Stimulated activated CD4-positive, alpha-beta T cell treated with anti-CD3 and anti-CD28 coated beads, Interleukin-15, amount 100 ng/mL, for 48 hours (primary cell): ENCODE measurements around the gene SLA2.
"Not testable (repeated sequence)": the region's sequence is repeated elsewhere in the genome, so short reads cannot be mapped to it uniquely, and the experiment has no call there.

Experiments
- DNase-seq, 2 donors: peaks; one replicate each; pipeline ENCODE4 v3.0.0-alpha.2; 2020; ENCODE audit warnings: low read depth in 2 of 2

SLA2 gene

GRCh38 chr20:36645998-36646397, at the start of gene SLA2:
Gene SLA2, minus strand, starts transcription at chr20:36646196. Its CDS starts 4,861 bp downstream, at chr20:36641335.
- DNase-seq = peak; percentile 32 to 47

DNA sequence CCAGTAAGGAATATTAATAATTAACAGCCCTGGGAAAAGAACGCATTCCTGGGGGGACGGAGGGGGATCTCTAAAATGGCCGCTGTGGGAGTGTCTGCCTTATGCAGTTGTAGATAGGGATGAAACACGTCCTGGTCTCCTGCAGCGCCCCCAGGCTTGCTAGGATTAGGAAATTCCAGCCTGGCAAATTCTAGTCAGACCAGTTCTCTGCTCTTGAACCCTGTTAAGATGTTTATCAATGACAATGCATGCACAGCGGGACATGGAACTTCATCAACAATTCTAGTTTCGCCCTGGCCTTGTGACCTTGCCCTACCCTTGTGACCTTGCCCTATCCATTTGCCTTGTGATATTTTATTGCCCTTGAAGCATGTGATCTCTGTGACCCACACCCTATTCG, 49.5 kb upstream of the SLA2 start:
- not testable (repeated sequence) for DNase-seq

DNA sequence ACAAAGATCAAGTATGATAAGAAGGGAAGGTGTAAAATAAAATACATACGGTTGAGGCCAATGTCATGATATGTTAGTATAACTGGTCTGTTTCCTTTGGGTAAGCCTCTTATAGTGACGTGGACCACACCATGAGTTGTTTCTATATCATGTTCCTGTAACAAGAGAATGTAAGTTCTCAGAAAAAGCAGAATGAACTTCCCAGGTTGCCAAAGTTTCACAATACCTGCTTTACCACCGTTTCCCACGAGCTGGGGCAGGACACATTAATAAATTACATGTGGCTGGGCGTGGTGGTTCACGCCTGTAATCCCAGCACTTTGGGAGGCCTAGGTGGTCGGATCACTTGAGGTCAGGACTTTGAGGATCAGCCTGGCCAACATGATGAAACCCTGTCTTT, 42.6 kb upstream of the SLA2 start:
- no peak for DNase-seq

DNA sequence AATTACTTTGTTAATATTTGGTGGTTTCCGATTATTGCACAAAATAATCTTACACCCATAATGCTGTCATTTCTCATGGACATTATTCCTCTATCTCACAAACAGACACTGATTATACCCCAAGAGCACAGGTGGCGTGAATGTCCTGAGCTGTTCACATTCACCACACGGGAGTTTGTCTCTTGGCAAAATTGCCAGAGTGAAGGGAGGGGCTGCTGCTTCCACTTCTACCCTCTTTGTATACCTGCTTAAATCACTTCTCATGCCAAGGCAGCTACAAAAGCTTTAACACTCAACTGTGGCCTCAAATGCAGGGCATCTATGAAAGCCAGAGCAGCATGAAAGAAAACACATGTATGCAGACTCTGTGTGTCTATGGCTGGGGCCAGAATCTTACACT, 41.9 kb upstream of the SLA2 start:
- DNase-seq = no peak

DNA sequence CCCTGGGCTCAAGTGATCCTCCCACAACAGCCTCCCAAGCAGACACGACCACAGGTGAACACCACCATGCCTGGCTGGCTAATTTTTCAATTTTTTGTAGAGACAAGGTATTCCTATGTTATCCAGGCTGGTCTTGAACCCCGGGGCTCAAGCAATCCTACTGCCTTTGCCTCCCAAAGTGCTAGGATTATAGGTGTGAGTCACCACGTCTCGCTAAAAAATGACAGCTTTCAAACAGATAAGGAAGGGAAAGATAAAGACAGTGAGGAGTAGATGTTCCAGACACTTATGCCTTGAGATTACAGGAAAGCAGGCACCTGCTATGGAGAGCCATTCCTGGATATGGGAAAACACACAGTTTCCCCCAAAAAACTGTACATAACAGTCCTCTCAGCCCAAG, 40.9 kb upstream of the SLA2 start:
- DNase-seq = no peak

DNA sequence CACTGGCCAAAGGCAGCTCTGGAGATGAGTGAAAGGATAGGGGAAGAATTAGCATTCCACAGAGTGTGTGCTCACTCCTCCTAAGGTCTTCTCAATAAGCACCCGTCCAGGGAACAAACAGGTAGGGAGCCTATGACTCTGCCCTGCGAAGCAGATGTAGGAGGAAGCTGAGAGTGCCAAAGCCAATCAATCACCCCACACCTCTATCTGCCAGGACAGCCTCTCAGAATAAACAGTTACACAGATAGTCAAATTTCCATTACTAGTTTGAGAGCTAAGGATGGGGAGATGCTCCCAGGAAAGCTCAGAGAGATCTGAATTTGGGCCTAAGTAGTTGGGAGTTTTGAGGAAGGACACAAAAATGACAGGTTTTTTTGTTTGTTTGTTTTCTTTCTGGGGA, 40.5 kb upstream of the SLA2 start:
- no peak for DNase-seq

DNA sequence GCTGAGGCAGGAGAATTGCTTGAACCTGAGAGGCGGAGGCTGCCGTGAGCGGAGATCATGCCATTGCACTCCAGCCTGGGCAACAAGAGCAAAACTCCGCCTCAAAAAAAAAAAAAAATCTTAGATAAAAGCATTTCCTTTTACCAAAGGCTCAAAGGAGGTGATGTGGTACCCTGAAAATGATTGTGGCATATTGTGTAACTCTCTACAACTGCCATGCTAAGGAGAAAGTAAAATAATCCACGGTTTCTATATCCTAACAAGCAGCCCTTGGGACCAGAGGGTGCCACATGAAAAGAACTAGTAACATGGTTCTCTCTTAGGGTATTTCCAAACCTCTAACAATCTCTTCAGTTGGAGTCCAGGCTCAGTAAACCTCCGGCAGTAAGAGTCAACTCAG, 38.8 kb upstream of the SLA2 start:
- DNase-seq = no peak

DNA sequence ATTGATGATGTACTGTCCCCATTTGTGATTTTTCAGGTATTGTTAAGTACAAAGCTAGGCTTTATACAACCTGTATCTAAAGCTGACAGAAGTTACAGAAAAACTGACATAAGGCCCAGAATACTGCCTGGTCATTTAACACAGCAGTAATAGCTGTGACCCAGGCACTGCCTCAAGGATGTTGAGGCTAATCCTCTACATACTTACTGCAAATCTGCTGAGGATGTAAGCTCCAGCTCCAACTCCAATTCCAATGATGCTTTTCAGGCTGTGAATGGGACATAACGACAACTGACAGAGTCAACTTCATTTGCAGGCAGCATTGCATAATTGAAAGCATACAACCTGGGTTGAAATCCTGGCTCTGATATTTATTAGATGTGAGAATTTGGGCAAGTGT, 36.3 kb upstream of the SLA2 start:
- DNase-seq = no peak

DNA sequence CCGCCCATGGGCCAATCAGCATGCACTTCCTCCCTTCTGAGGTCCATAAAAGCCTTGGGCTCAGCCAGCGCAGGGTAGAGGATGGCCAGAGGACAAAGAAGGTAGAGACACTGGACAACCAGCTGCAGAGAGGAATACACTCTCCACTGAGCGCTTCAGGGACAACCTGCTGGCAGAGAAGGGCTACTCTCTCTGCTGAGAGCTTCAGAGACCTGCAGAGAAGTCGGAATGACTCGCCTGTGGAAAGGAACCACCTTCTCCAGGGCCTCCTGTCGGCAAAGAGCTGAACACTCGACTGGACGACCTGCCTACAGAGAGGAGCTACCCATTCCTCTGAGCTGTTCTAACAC, 31.4 kb upstream of the SLA2 start:
- DNase-seq = no peak

GRCh38 chr20:36676701-36677421, 30.9 kb upstream of the SLA2 start:
- DNase-seq = no peak

DNA sequence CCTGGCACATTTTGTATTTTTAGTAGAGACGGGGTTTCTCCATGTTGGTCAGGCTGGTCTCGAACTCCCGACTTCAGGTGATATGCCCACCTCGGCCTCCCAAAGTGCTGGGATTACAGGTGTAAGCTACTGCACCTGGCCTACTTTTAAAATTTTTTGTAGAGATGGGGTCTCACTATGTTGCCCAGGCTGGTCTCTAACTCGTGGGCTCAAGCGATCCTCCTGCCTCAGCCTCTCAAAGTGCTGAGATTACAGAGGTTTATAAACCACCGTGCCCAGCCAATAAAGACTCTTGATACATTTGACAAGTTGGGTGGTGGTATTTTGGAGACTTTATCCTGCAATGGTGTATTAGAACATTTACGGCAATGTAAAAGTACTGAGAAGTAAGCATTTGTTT, 29.5 kb upstream of the SLA2 start:
- not testable (repeated sequence) for DNase-seq

- no peak for DNase-seq
These were observed 27.0 kb upstream of the SLA2 start for GRCh38 chr20:36672991-36673390.

DNA sequence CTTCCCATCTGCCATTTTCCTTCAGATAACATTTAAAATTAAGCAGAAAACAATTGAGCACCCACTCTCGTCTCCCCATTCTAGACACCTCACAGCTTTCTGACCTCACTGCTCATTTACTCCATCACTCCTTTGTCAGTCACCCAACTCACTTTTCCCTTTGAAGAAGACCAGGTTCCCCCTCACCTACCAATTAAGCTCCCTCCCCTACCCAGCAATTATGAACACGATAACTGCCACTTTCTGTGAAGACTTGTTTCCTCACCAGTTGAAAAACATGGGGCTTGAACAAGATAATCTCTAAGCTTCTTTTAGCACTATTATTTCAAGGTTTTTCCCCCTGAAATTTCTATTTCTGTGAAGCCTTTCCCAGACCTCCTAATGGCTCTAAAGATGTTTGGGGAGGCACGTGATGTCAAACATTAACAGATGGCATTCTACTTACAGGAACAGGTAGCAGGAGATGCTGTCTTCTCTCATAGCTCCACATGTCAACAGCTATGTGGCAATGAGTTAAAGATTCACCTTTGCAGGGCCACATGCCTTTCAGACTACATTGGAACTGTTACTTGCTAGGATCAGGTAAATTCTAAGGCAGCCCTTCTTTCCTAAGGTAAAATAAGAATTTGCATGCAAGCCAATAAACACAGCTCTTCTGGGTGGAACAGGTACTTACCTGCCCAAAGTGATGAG, 24.8 kb upstream of the SLA2 start:
- no peak for DNase-seq

DNA sequence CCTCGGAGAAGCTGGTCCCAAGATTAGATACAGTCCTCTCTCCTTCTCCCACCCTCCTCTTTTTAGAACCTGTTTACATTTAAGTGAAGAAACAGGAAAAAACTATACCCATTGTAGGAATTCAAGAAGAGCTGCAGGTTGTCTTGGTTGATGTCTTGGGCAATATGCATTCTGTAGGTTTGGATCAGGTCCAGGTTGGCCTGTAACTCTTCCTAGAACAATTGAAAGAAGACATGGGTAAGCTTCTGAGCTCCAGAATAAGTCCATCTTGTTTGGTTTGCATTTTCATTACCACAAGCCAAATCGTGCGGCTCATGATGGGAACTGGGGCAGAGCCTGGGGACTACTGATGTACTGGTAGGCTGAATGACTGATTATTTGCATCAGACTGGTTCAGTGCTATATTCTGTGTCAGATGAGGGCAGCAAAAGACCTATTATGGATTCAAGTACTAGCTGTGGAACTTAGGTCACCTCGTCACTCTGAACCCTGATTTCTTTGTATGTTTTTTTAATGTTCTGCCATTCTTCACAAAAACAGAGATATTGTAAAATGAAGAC, 20.3 kb upstream of the SLA2 start:
- DNase-seq = no peak

GRCh38 chr20:36663031-36663430, 17.0 kb upstream of the SLA2 start:
- no peak for DNase-seq

- DNase-seq = no peak
These were observed 12.3 kb upstream of the SLA2 start for GRCh38 chr20:36658300-36658699.

DNA sequence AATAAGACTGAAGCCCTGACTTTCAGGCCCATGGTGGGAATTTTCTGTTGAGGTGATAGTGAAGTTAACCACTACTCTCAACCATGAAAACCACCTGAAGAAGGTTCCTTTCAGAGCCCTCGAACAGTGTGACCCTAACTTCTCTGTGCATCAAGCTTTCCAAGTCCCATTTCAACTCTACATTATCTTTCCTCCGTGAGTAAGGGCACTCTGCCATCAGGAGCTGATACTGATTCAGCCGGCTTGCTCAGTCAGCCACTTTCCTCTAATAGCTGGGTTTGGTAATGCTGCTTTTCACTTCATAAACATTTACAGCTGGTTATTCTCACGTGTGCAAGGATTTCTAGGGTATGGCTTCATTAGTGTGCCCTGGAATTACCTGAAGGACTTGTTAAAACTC, 10.7 kb upstream of the SLA2 start:
- no peak for DNase-seq

- DNase-seq = no peak
These were observed 9.0 kb upstream of the SLA2 start for GRCh38 chr20:36655004-36655403.

DNA sequence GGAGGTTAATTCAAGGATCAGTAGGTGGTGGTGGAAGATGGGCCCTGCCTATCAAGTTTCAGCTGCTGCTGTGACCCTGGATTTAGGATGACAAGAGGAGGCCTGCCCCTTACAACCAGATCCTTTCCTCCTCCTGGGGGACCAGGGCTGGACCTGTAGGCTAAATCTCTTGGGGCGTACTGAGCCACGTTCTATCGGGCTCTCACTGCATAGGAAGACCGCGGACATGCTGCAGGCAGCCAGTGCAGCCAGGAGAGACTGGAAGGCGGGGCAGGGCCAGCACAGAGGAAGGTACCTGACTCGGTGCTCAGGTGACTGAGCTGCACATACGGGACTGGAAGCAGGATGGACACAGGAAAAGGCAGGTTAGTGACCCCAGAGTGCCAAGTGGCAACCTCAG, 8.5 kb upstream of the SLA2 start:
- DNase-seq = no peak

DNA sequence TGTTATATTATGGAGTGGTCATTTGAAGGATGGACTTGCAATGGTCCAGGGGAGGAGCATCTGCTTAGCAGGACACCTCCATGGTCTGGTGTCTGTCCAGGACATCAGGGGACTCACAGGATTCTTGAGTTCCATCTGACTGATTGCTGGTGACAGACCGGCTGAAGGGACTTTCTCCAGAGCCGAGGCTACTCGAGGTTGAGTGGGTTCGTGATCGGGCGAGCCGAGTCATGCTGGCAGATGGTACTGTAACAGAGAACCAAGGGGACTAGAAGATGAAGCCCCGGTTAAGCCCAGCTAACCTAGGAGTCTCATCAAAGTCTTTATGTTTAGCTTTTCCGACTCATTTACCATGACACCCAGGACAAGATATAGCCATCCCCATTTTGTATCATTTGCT, 7.5 kb upstream of the SLA2 start:
- no peak for DNase-seq

- DNase-seq = no peak
These were observed 1.5 kb upstream of the SLA2 start for GRCh38 chr20:36647196-36648121.

- DNase-seq = no peak
These were observed 682 bp upstream of the SLA2 start for GRCh38 chr20:36646678-36647077.
